Coronary artery (tissue), 2 donors: ENCODE results near the gene MAP7D3.

Experiments used
- DNase-seq: peaks from one replicate; pipeline ENCODE4 v3.0.0-alpha.2; 2017; ENCODE audit warnings: low spot score
- H3K27ac ChIP-seq, 2 donors: fragments of 200-600 bp; sonication (generic); one replicate each; pipeline ENCODE4 v1.5.1; 2016 to 2019
- H3K4me3 ChIP-seq: fragments of 200-600 bp; sonication (generic); 2 replicates; pipeline ENCODE4 v1.5.1; 2016; ENCODE audit warnings: mild to moderate bottlenecking, moderate library complexity
- CTCF ChIP-seq: fragments of 200-600 bp; sonication (generic); IDR thresholded peaks from one replicate; pipeline ENCODE4 v1.5.1; 2019; ENCODE audit warnings: antibody characterized with exemption

MAP7D3 gene

GRCh38 chrX:136273986-136274385, 22.8 kb upstream of the MAP7D3 start:
- TF ChIP-seq CTCF: no peak
- DNase-seq: no peak
- Histone ChIP-seq H3K4me3 (no peak overlapping the region), H3K27ac (no peak overlapping the region)

GRCh38 chrX:136272325-136272724, 21.1 kb upstream of the MAP7D3 start:
- no peak overlapping the region for H3K4me3 ChIP-seq
- no peak for DNase-seq
- H3K27ac ChIP-seq: no peak overlapping the region
- no peak for TF ChIP-seq CTCF

- no peak overlapping the region for H3K4me3 ChIP-seq
- DNase-seq: no peak
- no peak overlapping the region for H3K27ac ChIP-seq
- no peak for TF ChIP-seq CTCF
Observed at GRCh38 chrX:136271300-136271699, 20.1 kb upstream of the MAP7D3 start.

- TF ChIP-seq CTCF: no peak
- no peak for DNase-seq
- no peak overlapping the region for H3K27ac ChIP-seq
Observed at GRCh38 chrX:136269921-136270320, 18.7 kb upstream of the MAP7D3 start.

GRCh38 chrX:136268051-136269048, 17.1 kb upstream of the MAP7D3 start:
- DNase-seq: no peak
- Histone ChIP-seq H3K27ac (no peak overlapping the region), H3K4me3 (no peak overlapping the region)
- TF ChIP-seq CTCF: peak; percentile 39

More at GRCh38 chrX:136269921-136270320, 18.7 kb upstream of the MAP7D3 start:
- no peak overlapping the region for H3K4me3 ChIP-seq

GRCh38 chrX:136266828-136267227, 15.6 kb upstream of the MAP7D3 start:
- no peak for TF ChIP-seq CTCF
- H3K27ac ChIP-seq: no peak overlapping the region
- no peak for DNase-seq
- H3K4me3 ChIP-seq: no peak overlapping the region
